Stimulated activated CD4-positive, alpha-beta T cell treated with anti-CD3 and anti-CD28 coated beads, Interleukin-1b, Interleukin-23, amount 100 ng/mL, for 24 hours (primary cell): ENCODE measurements around the gene CPSF4L.

Source experiments
- DNase-seq, 4 experiments: peaks; one replicate each; pipeline ENCODE4 v3.0.0-alpha.2; 2020; ENCODE audit warnings: low read depth in 4 of 4, low spot score in 1 of 4

Gene CPSF4L

DNA sequence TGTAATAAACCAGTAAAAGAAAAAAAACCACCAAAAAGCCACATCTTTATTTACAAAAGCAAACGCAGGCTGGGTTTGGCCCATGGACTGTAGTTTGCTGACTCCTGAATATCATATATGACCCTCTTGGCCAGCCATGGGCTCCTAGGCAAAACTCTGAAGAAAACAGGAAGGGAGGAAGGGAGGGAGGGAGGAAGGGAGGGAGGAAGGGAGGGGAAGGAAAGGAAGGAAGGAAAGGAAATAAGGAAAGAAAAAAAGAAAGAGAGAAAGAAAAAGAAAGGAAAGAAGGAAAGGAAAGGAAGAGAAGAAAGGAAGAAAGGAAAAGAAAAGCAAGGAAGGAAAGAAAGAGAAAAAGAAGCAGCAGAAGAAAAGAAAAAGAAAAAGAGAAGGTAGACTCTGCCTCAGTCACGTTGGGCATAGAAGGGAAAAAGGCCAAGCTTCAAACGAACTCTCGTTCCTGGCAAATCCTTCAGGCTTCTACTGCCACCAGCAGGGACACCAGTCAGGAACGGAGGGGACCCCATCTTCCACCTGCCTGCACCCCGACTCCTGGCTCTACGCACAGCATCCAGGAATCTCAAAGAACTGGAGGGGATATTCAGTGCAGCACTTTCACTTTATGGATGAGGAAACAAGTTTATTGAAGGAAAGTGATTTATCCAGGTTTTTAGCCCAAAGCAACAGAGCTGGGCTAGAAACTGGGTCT lies 28.0 kb upstream of the CPSF4L start:
- DNase-seq, result no peak

GRCh38 chr17:73288534-73289302 lies 27.0 kb upstream of the CPSF4L start:
- no peak for DNase-seq

DNA sequence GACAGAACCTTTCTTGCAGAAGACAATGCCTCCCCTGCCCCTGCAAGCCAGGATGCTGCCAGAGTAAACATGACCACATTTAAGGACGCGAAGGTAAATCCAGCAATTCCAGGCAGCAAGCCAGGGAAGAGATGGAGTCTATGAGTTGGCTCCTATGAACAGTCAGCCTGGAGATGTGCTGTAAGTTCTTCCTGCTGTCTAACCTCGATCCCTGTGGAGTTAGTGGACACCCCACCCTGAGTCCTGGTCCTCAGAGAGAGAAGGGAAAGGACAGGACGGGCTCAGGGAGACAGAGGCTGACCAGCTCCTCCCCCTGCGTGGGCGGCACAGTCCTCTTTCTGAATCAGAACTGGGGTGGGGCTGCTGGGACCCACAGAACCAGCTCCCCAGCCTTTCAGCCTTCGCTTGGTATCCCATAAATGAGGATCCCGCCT lies 25.2 kb upstream of the CPSF4L start:
- no peak for DNase-seq

DNA sequence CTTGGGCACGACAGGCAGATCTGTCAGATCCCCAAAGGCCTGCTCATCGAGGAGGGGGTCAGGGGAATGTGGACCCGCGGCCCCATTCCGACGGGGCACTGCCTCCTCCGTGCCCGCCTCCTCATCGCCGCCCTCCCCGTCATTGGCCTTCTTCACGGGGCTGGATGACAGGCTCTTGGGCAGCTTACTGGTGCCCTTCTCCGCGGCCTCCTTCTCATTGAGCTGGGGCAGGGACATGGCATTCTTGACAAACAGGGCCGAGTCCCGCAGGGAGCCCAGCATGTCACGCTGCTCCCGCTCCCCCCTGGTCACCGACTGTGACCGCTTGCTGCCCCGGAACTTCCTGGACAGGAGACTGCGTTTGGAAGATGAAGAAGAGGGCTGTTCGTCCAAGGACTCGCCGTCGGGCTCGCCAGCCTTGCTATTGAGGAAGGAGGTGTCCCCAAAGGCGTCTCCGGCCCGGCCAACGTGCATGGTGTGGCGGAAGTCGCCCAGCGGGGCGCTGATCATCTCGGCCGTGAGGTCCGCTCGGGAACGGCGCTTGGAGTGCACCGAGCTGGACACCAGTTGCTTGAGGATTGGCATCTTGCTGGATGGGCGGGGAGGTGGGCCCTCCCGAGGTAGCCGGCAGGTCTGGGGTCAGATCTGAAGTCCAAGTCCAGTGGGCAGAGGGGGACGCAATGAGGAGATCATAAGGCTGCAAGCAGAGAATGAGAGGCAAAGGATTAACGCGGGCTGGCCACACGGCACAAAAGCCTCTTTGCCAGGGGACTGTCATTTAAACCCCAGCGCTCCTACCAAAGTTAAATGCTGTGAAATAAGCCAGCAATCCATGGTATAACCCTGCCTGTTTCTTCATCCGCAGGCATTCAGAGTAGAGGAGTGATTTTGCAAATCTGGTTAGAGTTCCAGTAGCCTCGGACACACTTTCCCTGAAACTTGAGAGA lies 24.5 kb upstream of the CPSF4L start:
- no peak for DNase-seq

GRCh38 chr17:73285603-73285908 lies 23.9 kb upstream of the CPSF4L start:
- no peak for DNase-seq

- DNase-seq, result no peak
Observed at GRCh38 chr17:73284906-73285602, 23.4 kb upstream of the CPSF4L start.

DNA sequence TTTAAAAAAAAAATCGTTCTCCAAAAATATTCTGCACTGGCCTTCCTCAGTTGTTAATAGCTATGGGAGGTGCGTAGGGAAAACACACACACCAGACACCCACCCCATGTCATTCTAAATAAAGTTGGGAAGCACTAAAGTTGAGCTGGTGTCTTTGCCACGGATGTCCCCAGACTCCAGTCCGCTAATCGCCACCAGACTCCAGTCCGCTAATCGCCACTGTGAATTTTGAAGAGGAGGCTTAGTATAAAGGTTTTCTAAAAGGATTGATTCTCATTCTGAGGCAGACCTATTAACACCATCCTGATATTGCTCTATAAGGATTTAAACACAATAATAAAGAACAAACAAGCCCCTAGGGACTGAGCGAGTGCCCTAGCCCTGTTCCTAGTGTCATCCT lies 22.7 kb upstream of the CPSF4L start:
- no peak for DNase-seq

GRCh38 chr17:73283841-73284282 lies 22.2 kb upstream of the CPSF4L start:
- no peak for DNase-seq

DNA sequence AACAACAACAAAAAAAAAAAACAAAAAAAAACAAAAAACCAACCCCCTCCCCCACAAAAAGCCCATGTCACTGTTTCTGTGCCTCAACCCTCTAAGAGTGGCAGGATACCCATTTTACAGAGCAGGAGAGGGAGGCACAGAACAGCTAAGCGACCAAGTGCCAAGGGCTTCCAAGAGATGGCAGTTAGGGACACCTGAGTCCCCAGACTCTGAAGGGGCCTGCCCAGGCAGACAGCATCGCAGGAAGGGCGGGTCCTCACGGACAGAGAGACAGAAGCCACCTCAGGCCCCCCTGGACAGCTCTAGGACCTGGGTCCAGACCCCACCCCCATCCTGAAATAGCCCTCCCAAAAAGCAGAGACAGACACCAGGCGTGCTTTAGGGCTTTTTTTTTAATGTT lies 21.6 kb upstream of the CPSF4L start:
- no peak for DNase-seq

GRCh38 chr17:73282629-73283028 lies 20.9 kb upstream of the CPSF4L start:
- DNase-seq, result no peak

DNA sequence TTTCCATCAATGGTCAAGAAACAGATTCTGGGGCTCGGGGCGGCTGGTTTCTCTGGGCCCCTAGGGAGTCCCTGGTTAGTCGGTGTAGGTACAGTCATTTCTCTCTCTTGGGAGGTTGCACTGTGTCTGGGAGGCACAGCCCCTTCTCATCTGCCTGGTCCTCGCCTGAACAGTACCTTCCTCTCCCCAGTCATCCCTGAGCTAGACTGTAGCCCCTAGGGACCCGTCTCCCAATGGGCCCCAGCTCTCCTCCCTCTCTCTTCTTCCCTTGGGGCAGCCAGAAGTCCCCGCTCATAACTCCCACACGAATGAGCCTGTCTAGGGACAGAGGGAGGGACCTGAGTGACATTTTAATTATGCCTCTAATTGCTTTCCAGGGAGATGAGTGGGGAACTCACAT lies 20.2 kb upstream of the CPSF4L start:
- DNase-seq, result no peak

DNA sequence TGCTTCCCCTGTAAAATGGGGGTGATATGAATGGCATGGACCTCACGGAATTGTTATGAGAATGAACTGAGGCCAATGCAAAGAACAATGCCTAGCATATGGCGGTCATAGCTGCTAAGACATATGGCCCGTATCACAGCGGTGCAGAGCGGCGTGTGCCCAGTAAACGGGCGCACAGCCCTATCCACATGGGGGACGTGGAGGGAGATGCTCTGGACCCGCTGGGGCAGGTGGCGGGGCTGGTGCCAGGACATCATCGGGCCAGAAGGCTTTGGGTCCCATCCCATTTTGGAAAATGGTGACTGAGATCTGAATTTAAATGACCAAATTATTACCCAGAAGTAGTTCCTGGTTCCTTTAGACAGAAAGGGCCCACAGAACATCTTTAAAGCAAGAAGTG lies 18.5 kb upstream of the CPSF4L start:
- no peak for DNase-seq

DNA sequence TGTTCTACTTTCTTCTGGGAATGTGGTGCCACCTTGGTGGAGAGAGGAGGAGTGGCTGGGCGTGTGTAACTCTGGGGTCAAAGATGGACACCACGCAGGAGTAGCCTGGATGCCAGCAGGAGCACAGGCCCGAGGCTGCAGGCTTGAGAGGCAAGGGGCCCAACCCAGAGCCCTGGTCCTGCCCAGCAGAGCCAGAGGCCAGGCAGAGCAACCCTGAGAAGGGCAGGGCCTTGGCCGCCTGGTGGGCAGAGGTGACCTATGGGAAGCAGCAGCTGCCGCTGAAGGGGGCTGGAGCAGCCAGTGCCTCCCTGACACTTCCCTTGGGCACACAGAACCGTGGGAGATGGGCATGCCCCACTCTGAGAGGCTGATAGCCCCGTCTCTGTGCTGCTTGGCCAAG lies 18.0 kb upstream of the CPSF4L start:
- no peak for DNase-seq

DNA sequence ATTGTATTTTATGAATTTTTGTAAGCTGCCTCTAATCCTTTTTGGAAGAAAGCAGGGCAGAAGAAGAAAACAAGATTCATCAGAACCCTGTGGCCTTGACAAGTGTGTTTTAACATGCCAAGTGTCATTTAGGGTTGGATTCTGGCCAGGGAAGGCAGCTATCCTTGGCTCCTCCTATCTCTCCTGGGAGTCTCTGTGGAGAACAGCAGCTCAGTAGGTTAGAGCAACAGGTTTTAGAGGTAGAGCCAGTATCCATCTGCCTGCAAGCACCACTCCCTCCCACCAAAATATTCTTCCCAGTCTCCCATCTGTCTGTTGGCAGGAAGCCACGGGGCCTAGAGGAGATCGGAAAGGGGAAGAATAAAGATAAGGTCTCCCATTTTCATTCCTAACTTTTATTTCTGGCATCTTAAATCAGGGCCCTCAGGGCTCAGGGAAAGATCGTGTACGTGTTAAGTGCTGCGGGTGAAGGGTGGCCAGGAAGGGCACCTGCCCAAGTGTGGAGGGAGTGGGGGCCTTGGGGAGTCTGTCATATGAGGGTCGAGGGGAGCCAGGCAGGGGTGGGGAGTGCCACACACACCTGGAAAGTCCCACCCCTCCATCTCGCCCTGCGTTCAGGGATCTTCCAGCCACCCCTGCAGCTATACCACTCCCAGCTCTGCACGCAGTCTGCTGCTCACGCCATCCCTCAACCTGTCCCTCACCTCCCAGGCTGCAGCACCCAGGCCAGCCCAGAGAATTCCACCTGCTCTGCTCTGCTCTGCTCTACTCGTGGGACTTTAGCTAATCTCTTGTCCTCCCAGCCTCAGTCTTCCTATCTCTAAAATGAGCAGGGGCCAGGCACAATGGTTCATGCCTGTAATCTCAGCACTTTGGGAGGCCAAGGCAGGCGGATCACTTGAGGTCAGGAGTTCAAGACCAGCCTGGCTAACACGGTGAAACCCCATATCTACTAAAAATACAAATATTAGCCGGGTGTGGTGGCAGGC lies 17.1 kb upstream of the CPSF4L start:
- no peak for DNase-seq

GRCh38 chr17:73278049-73278464 lies 16.4 kb upstream of the CPSF4L start:
- DNase-seq, result no peak

DNA sequence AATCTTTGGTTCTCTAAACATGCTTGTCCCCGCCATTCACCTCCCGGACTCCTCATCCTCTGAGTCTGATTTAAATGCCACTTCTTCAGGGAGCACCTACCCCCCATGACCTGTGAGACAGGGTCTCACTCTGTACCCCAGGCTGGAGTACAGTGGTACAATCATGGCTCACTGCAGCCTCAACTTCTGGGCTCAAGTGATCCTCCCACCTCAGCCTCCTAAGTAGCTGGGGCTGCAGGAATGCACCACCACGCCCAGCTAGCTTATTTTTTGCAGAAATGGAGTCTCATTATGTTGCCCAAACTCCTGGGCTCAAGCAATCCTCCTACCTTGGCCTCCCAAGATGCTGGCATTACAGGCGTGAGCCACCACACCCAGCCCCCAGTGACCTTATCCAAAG lies 12.8 kb upstream of the CPSF4L start:
- no peak for DNase-seq

- DNase-seq, result no peak
Observed at GRCh38 chr17:73272906-73273218, 11.2 kb upstream of the CPSF4L start.

- no peak for DNase-seq
Observed at GRCh38 chr17:73271072-73271471, 9.4 kb upstream of the CPSF4L start.

DNA sequence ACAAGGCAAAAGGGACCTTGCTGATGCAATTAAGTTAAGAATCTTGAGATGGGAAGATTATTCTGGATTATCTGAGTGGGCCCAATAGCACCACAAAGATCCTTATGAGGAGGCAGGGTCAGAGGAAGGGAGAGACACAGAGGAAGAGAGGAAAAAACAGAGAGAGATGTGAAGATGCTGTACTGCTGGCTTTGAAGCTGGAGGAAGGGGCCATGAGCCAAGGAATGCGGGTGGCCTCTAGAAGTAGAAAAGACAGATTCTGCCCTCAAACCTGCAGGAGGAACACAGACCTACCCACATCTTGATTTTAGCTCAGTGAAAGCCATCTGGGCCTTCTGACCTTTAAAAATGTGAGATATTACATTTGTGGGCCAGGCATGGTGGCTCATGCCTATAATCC lies 8.1 kb upstream of the CPSF4L start:
- DNase-seq, result no peak

- no peak for DNase-seq
Observed at GRCh38 chr17:73269329-73269615, 7.6 kb upstream of the CPSF4L start.
